Measurements from ENCODE around the gene RPA3. TPM values are rescaled to one million over a fixed set of nuclear protein-coding genes. Genes with fewer than 3 reads are reported as not detected.

Gene RPA3
- total and polyA plus RNA-seq, 9 of the 15 experiments (the other 6 are each of a cell fraction or from before 2014, with no cell fraction given), result 68.5 to 265 (median 125) TPM

- TF ChIP-seq CEBPZ (IDR thresholded peaks at IDR 0.05; ENCODE audit: borderline replicate concordance, low read depth, low read length) (no peak), ZBTB33 (CRISPR knock-in tag; IDR thresholded peaks at IDR 0.05) (no peak), RNF2 (IDR thresholded peaks at IDR 0.05) (no peak), ZEB2 (IDR thresholded peaks at IDR 0.05) (no peak)
Observed at GRCh38 chr7:7654964-7655715, 63.3 kb downstream of the RPA3 start (continued).
